Mammary epithelial cell (primary cell): ENCODE results near the gene ACER2.

Experiments used
- CTCF ChIP-seq, 2 donors: IDR thresholded peaks in 1 of 2; conservative IDR thresholded peaks in 1 of 2; 2 replicates each; pipeline ENCODE4 v1.5.1; 2011 to 2012; ENCODE audit warnings: inconsistent platforms in 2 of 2, low read length in 2 of 2, mild to moderate bottlenecking in 2 of 2, control low read depth in 1 of 2, low read depth in 1 of 2; ENCODE audit not compliant: insufficient read depth in 1 of 2; ENCODE audit errors: extremely low read depth in 1 of 2
- EZH2 ChIP-seq: IDR thresholded peaks from 2 replicates; pipeline ENCODE4 v1.6.1; 2012; ENCODE audit warnings: low read length, inconsistent platforms, borderline replicate concordance

DNA sequence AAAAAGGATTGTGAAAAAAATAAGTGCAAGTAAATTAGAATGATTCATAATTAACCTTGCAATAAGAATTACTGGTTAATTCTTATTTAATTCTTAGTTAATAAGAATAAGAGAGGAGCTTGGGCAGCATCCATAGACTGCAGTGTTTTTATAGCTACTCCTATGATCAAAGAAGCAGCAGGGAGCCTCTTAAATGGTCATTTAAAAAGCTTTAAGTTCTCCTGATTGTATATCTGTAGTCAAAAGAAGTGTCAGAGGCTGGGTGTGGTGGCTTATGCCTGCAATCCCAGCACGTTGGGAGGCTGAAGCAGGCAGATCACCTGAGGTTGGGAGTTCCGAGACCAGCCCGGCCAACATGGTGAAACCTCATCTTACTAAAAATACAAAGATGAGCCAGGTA lies 14.4 kb downstream of the ACER2 start:
- no peak for TF ChIP-seq CTCF (conservative IDR thresholded peaks at IDR 0.05 in 1 of 2, IDR thresholded peaks at IDR 0.05 in 1 of 2; ENCODE audit: extremely low read depth in 1 of 2, insufficient read depth in 1 of 2, low read depth in 1 of 2, low read length in 2 of 2)
- TF ChIP-seq EZH2: no peak
